Measurements from ENCODE around the gene PRKACB.

- TF ChIP-seq CTCF (IDR thresholded peaks at IDR 0.05) (no peak), POLR2A (IDR thresholded peaks at IDR 0.05) (no peak)
These were observed 35.0 kb upstream of the PRKACB start for GRCh38 chr1:84108900-84109578.

All from uterus (tissue), 2 donors.